ENCODE measurements around the gene NELL1.

NELL1 gene

DNA sequence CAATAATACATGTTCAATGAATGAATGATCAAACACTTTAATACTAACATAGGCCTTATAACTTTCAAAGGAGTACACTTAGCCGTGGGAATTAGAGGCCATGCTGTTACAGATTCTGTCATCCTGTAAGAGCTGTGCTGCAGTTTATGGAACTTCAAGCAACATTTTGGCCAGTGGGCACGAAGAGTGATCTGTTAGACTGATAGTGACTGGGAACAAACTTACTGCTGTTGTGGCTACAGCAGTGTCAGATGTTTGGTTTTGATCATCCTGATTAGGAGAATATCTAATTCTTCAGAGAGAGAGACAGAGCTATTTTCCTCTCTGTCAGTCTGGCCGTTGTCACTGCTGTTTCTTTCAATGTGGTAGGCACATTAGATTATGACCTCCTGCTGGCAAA lies 348.9 kb downstream of the NELL1 start:
- no peak for DNase-seq (ENCODE audit: low read depth, low spot score)
- Histone ChIP-seq H3K4me3 (ENCODE audit: low read length) (no peak overlapping the region), H3K27ac (ENCODE audit: low read length) (no peak overlapping the region), H3K4me1 (ENCODE audit: control insufficient read depth, insufficient read depth, low read length) (no peaks in the 10 kb centered on the region; the same call in 1 of the 2 replicates), H3K27me3 (ENCODE audit: control insufficient read depth, insufficient read depth, low read length) (no peaks in the 10 kb centered on the region), H3K9me3 (ENCODE audit: control insufficient read depth, insufficient read depth, low read length) (no peaks in the 10 kb centered on the region), H3K36me3 (ENCODE audit: control insufficient read depth, insufficient read depth, low read length) (no peaks in the 10 kb centered on the region)
- no CpG with 5 or more reads among the region's 3 CpGs for WGBS (ENCODE audit: insufficient coverage, insufficient read length)

- Histone ChIP-seq H3K4me1 (ENCODE audit: control insufficient read depth, insufficient read depth, low read length) (no peaks in the 10 kb centered on the region; the same call in 1 of the 2 replicates), H3K36me3 (ENCODE audit: control insufficient read depth, insufficient read depth, low read length) (no peaks in the 10 kb centered on the region), H3K4me3 (ENCODE audit: low read length) (no peak overlapping the region), H3K9me3 (ENCODE audit: control insufficient read depth, insufficient read depth, low read length) (no peaks in the 10 kb centered on the region), H3K27ac (ENCODE audit: low read length) (no peak overlapping the region), H3K27me3 (ENCODE audit: control insufficient read depth, insufficient read depth, low read length) (no peaks in the 10 kb centered on the region)
- no CpG with 5 or more reads among the region's 1 CpG for WGBS (ENCODE audit: insufficient coverage, insufficient read length)
- DNase-seq (ENCODE audit: low read depth, low spot score), result no peak
Observed at GRCh38 chr11:21026685-21027084, 357.3 kb downstream of the NELL1 start.

DNA sequence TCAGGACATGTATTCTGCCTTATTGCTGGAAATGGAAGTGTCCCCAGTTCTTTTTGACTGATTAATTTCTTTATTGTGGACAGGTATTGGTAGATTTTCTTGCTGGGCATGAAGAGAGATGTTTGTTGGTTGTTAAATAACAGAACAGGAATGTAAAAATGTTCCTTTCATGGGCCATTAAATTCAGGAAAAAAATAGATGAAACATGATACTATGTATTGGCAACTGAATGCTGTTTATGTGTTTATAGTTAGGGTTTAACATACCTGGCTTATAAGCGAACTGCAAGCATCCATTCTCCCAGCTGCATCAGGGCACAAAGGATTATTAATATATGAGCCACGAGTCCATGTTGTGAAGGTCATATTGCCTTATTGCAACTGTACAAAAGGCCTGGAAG lies 368.5 kb downstream of the NELL1 start:
- H3K27ac ChIP-seq (ENCODE audit: low read length), result no peak overlapping the region
- no peaks in the 10 kb centered on the region for H3K27me3 ChIP-seq (ENCODE audit: control insufficient read depth, insufficient read depth, low read length)
- no peaks in the 10 kb centered on the region for H3K9me3 ChIP-seq (ENCODE audit: control insufficient read depth, insufficient read depth, low read length)
- DNase-seq (ENCODE audit: low read depth, low spot score), result no peak
- no peak overlapping the region for H3K4me3 ChIP-seq (ENCODE audit: low read length)
- no peaks in the 10 kb centered on the region for H3K4me1 ChIP-seq (ENCODE audit: control insufficient read depth, insufficient read depth, low read length)
- H3K36me3 ChIP-seq (ENCODE audit: control insufficient read depth, insufficient read depth, low read length), result no peaks in the 10 kb centered on the region
- no CpG with 5 or more reads among the region's 2 CpGs for WGBS (ENCODE audit: insufficient coverage, insufficient read length)

DNA sequence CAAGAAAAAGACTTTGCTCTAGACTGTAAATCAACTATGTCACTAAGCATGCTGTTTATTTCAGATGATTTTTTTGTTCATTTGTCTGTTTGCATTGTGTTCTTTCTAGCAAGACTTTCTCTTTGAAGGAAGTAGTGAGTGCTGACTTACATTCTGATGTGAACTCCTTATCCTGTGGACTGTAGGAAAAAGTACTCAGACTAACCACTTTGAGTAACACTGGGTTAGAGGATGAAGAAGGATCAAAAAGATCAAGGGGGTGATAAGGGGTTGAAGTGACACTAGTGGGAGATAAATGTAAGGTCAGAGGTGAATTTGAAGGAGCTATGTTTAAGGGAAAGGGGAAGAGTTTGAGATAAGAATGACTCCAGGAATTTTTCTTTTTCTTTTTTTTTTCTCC lies 369.4 kb downstream of the NELL1 start:
- DNase-seq (ENCODE audit: low read depth, low spot score), result no peak
- Histone ChIP-seq H3K27ac (ENCODE audit: low read length) (no peak overlapping the region), H3K9me3 (ENCODE audit: control insufficient read depth, insufficient read depth, low read length) (no peaks in the 10 kb centered on the region)

DNA sequence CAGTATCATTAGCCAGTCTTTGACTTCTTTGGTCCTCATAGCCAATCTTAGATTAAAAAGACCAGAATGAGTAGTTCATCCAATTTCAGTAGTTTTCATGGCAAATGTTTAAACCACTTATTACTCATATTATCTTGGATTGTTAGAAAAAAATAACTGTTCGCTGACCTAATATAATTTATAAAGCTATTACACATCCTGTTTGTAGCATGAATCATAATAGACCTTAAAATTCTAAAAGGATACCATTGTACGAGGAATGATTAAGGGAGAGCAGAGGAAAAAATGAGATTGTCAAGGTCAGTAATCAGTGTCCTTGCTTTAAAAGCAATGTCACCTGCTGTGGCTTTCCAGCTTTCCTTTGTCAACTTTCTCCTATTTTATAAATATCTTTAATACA lies 371.2 kb downstream of the NELL1 start:
- DNase-seq (ENCODE audit: low read depth, low spot score), result no peak
- no peaks in the 10 kb centered on the region for H3K36me3 ChIP-seq (ENCODE audit: control insufficient read depth, insufficient read depth, low read length)
- H3K9me3 ChIP-seq (ENCODE audit: control insufficient read depth, insufficient read depth, low read length), result no peaks in the 10 kb centered on the region
- no peak overlapping the region for H3K27ac ChIP-seq (ENCODE audit: low read length)
- H3K27me3 ChIP-seq (ENCODE audit: control insufficient read depth, insufficient read depth, low read length), result no peaks in the 10 kb centered on the region
- no CpG with 5 or more reads among the region's 2 CpGs for WGBS (ENCODE audit: insufficient coverage, insufficient read length)
- no peaks in the 10 kb centered on the region for H3K4me1 ChIP-seq (ENCODE audit: control insufficient read depth, insufficient read depth, low read length)
- H3K4me3 ChIP-seq (ENCODE audit: low read length), result no peak overlapping the region

More for the DNA sequence above, 369.4 kb downstream of the NELL1 start:
- Histone ChIP-seq H3K36me3 (ENCODE audit: control insufficient read depth, insufficient read depth, low read length) (no peaks in the 10 kb centered on the region), H3K4me3 (ENCODE audit: low read length) (no peak overlapping the region), H3K27me3 (ENCODE audit: control insufficient read depth, insufficient read depth, low read length) (no peaks in the 10 kb centered on the region), H3K4me1 (ENCODE audit: control insufficient read depth, insufficient read depth, low read length) (no peaks in the 10 kb centered on the region)

GRCh38 chr11:21048626-21049025 lies 379.2 kb downstream of the NELL1 start:
- Histone ChIP-seq H3K36me3 (ENCODE audit: control insufficient read depth, insufficient read depth, low read length) (no peaks in the 10 kb centered on the region), H3K27me3 (ENCODE audit: control insufficient read depth, insufficient read depth, low read length) (no peaks in the 10 kb centered on the region), H3K4me3 (ENCODE audit: low read length) (no peak overlapping the region), H3K9me3 (ENCODE audit: control insufficient read depth, insufficient read depth, low read length) (no peaks in the 10 kb centered on the region), H3K4me1 (ENCODE audit: control insufficient read depth, insufficient read depth, low read length) (0 out of 2 replicates have a peak, but pooled peaks cover 1% of the 10 kb centered on the region), H3K27ac (ENCODE audit: low read length) (no peak overlapping the region)
- WGBS (ENCODE audit: insufficient coverage, insufficient read length), result no CpG with 5 or more reads among the region's 5 CpGs
- DNase-seq (ENCODE audit: low read depth, low spot score), result no peak

GRCh38 chr11:21053466-21053865 lies 384.1 kb downstream of the NELL1 start:
- Histone ChIP-seq H3K27ac (ENCODE audit: low read length) (no peak overlapping the region), H3K36me3 (ENCODE audit: control insufficient read depth, insufficient read depth, low read length) (no peaks in the 10 kb centered on the region), H3K27me3 (ENCODE audit: control insufficient read depth, insufficient read depth, low read length) (no peaks in the 10 kb centered on the region), H3K9me3 (ENCODE audit: control insufficient read depth, insufficient read depth, low read length) (no peaks in the 10 kb centered on the region), H3K4me1 (ENCODE audit: control insufficient read depth, insufficient read depth, low read length) (0 out of 2 replicates have a peak, but pooled peaks cover 1% of the 10 kb centered on the region), H3K4me3 (ENCODE audit: low read length) (no peak overlapping the region)
- DNase-seq (ENCODE audit: low read depth, low spot score), result no peak
- no CpG with 5 or more reads among the region's 1 CpG for WGBS (ENCODE audit: insufficient coverage, insufficient read length)

GRCh38 chr11:21056644-21057043 lies 387.3 kb downstream of the NELL1 start:
- DNase-seq (ENCODE audit: low read depth, low spot score), result no peak
- Histone ChIP-seq H3K27ac (ENCODE audit: low read length) (no peak overlapping the region), H3K4me1 (ENCODE audit: control insufficient read depth, insufficient read depth, low read length) (no peaks in the 10 kb centered on the region), H3K4me3 (ENCODE audit: low read length) (no peak overlapping the region), H3K27me3 (ENCODE audit: control insufficient read depth, insufficient read depth, low read length) (no peaks in the 10 kb centered on the region), H3K36me3 (ENCODE audit: control insufficient read depth, insufficient read depth, low read length) (no peaks in the 10 kb centered on the region), H3K9me3 (ENCODE audit: control insufficient read depth, insufficient read depth, low read length) (no peaks in the 10 kb centered on the region)

DNA sequence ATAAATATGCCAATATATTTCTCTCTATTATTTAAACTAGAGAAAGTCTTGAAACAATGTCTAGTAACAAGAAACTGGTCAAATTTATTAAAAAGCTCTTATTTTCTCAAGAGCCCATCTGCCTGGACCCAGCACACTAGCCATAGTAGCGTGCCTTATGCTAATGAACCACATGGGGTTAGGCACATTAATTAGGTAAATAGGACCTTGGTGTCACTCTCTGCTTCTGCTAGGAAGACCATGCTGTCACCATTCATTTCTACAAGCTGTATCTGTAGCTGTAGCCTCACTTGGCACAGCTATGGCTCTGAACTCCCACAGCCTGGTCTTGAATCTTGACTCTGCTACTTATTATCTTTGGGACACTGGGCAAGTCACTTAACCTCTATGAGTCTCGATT lies 390.5 kb downstream of the NELL1 start:
- no peaks in the 10 kb centered on the region for H3K4me1 ChIP-seq (ENCODE audit: control insufficient read depth, insufficient read depth, low read length)
- no peaks in the 10 kb centered on the region for H3K27me3 ChIP-seq (ENCODE audit: control insufficient read depth, insufficient read depth, low read length)
- H3K27ac ChIP-seq (ENCODE audit: low read length), result no peak overlapping the region
- H3K36me3 ChIP-seq (ENCODE audit: control insufficient read depth, insufficient read depth, low read length), result no peaks in the 10 kb centered on the region
- H3K4me3 ChIP-seq (ENCODE audit: low read length), result no peak overlapping the region
- no peak for DNase-seq (ENCODE audit: low read depth, low spot score)
- H3K9me3 ChIP-seq (ENCODE audit: control insufficient read depth, insufficient read depth, low read length), result no peaks in the 10 kb centered on the region; the same call in 1 of the 2 replicates
- WGBS (ENCODE audit: insufficient coverage, insufficient read length), result no CpG with 5 or more reads among the region's 2 CpGs

GRCh38 chr11:21066030-21066429 lies 396.6 kb downstream of the NELL1 start:
- Histone ChIP-seq H3K27me3 (ENCODE audit: control insufficient read depth, insufficient read depth, low read length) (no peaks in the 10 kb centered on the region), H3K4me3 (ENCODE audit: low read length) (no peak overlapping the region), H3K27ac (ENCODE audit: low read length) (no peak overlapping the region), H3K9me3 (ENCODE audit: control insufficient read depth, insufficient read depth, low read length) (no peaks in the 10 kb centered on the region; the same call in 1 of the 2 replicates), H3K36me3 (ENCODE audit: control insufficient read depth, insufficient read depth, low read length) (no peaks in the 10 kb centered on the region), H3K4me1 (ENCODE audit: control insufficient read depth, insufficient read depth, low read length) (no peaks in the 10 kb centered on the region)
- no CpG with 5 or more reads among the region's 2 CpGs for WGBS (ENCODE audit: insufficient coverage, insufficient read length)
- DNase-seq (ENCODE audit: low read depth, low spot score), result no peak

DNA sequence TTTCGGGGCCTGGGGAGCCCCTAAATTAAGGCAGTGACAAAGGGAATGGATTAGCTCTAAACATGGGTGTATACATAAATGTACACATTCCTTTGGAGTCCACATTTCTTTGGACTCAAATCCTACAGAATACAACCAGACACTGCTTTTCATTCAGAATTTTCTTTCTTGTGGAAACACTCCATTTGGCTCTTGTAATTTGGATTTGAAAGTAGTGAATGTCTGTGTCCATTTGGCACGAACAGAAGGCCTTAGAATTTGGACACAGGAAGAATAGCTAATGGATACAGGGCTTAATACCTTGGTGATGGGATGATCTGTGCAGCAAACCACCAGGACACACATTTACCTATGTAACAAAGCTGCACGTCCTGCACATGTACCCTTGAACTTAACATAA lies 399.5 kb downstream of the NELL1 start:
- no peaks in the 10 kb centered on the region for H3K27me3 ChIP-seq (ENCODE audit: control insufficient read depth, insufficient read depth, low read length)
- H3K36me3 ChIP-seq (ENCODE audit: control insufficient read depth, insufficient read depth, low read length), result no peaks in the 10 kb centered on the region
- no peak overlapping the region for H3K4me3 ChIP-seq (ENCODE audit: low read length)
- no peaks in the 10 kb centered on the region for H3K4me1 ChIP-seq (ENCODE audit: control insufficient read depth, insufficient read depth, low read length)
- no peak for DNase-seq (ENCODE audit: low read depth, low spot score)
- WGBS (ENCODE audit: insufficient coverage, insufficient read length), result no CpG with 5 or more reads among the region's 3 CpGs
- no peak overlapping the region for H3K27ac ChIP-seq (ENCODE audit: low read length)
- no peaks in the 10 kb centered on the region for H3K9me3 ChIP-seq (ENCODE audit: control insufficient read depth, insufficient read depth, low read length)
